HL-60 (cell line): ENCODE measurements around the gene EPHB2.

Source experiments
- DNase-seq, 2 experiments: peaks; one replicate each; pipeline ENCODE4 v3.0.0-alpha.2; 2010 to 2020; ENCODE audit warnings: low read depth in 1 of 2, low spot score in 1 of 2
- H3K27ac ChIP-seq: fragments of 250-450 bp; sonication (Bioruptor Pico); replicated peaks from 2 replicates; pipeline ENCODE4 v1.5.1; 2020; ENCODE audit warnings: mild to moderate bottlenecking, moderate library complexity
- H3K27me3 ChIP-seq: fragments of 250-450 bp; sonication (Bioruptor Pico); 2 replicates; pipeline ENCODE4 v1.5.1; 2021; ENCODE audit warnings: mild to moderate bottlenecking, moderate library complexity; ENCODE audit not compliant: insufficient read depth, poor library complexity, severe bottlenecking
- H3K4me3 ChIP-seq: replicated peaks from 2 replicates; pipeline ENCODE4 v1.5.1; 2011; ENCODE audit warnings: mild to moderate bottlenecking, control low read depth, low read length; ENCODE audit not compliant: insufficient read depth
- GABPA ChIP-seq: IDR thresholded peaks from 2 replicates; pipeline ENCODE4 v1.6.1; 2012; ENCODE audit warnings: low read depth
- POLR2AphosphoS5 ChIP-seq: IDR thresholded peaks from 2 replicates; pipeline ENCODE4 v1.6.1; 2012; ENCODE audit warnings: low read depth
- SPI1 ChIP-seq: IDR thresholded peaks from 2 replicates; pipeline ENCODE4 v1.6.1; 2012; ENCODE audit warnings: low read depth, mild to moderate bottlenecking, borderline replicate concordance
- TF ChIP-seq, protein P1 (sequence below): IDR thresholded peaks from one replicate; pipeline ENCODE4 v1.5.1; 2011; ENCODE audit warnings: low read length, control low read depth, inconsistent platforms; ENCODE audit not compliant: insufficient read depth
- TF ChIP-seq, protein P2 (sequence below): IDR thresholded peaks from 2 replicates; pipeline ENCODE4 v1.6.1; 2012; ENCODE audit warnings: low read depth; ENCODE audit not compliant: insufficient replicate concordance

EPHB2 gene

DNA sequence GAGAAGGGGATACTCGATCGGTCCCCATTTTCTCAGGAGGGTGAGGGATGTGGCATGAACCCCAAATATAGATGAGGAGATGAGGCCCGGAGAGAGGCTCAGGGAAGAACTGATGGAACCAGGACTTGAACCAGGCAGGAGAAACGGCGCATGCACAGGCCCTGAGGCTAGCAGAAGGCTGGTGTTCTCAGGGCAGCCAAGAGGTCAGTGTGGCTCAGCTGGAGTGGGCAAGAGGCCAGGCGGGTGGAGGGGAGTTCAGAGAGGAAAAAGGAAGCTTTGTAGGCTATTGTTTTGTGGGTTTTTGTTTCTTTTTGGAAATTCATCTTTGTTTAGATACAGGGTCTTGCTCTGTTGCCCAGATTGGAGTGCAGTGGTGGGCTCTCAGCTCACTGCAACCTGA lies 140.0 kb downstream of the EPHB2 start:
- TF ChIP-seq SPI1 (no peak), POLR2AphosphoS5 (no peak)
- no peak for DNase-seq
- no peaks in the 10 kb centered on the region for H3K27me3 ChIP-seq
- no peak overlapping the region for H3K4me3 ChIP-seq
- no peak overlapping the region for H3K27ac ChIP-seq

DNA sequence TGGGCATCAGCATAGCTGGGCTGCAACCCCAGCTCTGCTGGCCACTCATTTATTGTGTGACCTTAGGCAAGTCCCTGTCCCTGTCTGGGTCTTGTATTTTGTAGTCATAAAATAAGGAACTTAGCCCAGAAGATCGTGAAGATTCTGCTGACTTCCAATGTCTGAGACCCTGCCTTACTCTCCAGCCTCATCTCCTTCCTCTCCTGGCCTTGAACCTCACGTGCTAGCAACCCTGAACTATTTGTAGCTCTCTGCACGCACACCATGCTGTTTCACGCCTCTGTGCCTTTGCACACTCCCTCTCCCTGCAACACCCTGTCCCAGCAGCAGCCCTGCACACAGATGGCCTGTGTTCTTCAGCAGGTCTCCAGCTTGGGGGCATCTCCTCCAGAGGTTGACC lies 140.9 kb downstream of the EPHB2 start:
- Histone ChIP-seq H3K4me3 (no peak overlapping the region), H3K27ac (no peak overlapping the region), H3K27me3 (no peaks in the 10 kb centered on the region)
- TF ChIP-seq SPI1 (no peak), POLR2AphosphoS5 (no peak), GABPA (no peak)
- TF ChIP-seq, protein P1, sequence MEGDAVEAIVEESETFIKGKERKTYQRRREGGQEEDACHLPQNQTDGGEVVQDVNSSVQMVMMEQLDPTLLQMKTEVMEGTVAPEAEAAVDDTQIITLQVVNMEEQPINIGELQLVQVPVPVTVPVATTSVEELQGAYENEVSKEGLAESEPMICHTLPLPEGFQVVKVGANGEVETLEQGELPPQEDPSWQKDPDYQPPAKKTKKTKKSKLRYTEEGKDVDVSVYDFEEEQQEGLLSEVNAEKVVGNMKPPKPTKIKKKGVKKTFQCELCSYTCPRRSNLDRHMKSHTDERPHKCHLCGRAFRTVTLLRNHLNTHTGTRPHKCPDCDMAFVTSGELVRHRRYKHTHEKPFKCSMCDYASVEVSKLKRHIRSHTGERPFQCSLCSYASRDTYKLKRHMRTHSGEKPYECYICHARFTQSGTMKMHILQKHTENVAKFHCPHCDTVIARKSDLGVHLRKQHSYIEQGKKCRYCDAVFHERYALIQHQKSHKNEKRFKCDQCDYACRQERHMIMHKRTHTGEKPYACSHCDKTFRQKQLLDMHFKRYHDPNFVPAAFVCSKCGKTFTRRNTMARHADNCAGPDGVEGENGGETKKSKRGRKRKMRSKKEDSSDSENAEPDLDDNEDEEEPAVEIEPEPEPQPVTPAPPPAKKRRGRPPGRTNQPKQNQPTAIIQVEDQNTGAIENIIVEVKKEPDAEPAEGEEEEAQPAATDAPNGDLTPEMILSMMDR: no peak
- TF ChIP-seq, protein P2, sequence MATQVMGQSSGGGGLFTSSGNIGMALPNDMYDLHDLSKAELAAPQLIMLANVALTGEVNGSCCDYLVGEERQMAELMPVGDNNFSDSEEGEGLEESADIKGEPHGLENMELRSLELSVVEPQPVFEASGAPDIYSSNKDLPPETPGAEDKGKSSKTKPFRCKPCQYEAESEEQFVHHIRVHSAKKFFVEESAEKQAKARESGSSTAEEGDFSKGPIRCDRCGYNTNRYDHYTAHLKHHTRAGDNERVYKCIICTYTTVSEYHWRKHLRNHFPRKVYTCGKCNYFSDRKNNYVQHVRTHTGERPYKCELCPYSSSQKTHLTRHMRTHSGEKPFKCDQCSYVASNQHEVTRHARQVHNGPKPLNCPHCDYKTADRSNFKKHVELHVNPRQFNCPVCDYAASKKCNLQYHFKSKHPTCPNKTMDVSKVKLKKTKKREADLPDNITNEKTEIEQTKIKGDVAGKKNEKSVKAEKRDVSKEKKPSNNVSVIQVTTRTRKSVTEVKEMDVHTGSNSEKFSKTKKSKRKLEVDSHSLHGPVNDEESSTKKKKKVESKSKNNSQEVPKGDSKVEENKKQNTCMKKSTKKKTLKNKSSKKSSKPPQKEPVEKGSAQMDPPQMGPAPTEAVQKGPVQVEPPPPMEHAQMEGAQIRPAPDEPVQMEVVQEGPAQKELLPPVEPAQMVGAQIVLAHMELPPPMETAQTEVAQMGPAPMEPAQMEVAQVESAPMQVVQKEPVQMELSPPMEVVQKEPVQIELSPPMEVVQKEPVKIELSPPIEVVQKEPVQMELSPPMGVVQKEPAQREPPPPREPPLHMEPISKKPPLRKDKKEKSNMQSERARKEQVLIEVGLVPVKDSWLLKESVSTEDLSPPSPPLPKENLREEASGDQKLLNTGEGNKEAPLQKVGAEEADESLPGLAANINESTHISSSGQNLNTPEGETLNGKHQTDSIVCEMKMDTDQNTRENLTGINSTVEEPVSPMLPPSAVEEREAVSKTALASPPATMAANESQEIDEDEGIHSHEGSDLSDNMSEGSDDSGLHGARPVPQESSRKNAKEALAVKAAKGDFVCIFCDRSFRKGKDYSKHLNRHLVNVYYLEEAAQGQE: no peak
- DNase-seq: no peak

DNA sequence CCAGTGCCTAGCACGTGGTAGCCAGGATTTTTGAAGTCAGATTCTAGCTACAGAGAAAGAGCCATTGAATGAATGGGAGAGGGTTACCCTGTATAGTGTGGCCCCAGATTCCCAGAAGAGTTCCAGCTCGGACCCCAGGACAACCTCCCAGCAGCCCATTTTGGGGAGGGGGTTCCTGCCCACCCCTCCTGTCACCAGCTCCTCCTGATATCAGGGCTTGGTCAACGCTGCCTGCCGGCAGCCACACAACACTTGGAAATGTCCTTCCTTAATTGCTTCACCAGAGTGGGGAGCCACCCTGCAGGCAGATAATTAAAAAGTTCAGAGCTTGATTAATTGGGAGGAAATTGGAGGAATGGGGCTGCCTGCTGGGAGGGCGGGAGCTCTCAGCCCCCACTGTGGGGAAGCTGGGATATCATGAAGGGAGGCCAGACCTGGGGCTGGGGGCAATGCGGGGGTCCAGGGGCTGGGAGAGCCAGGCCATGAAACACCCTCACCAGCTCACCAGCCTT lies 141.6 kb downstream of the EPHB2 start:
- TF ChIP-seq, protein P1: no peak
- TF ChIP-seq GABPA (no peak), POLR2AphosphoS5 (no peak), SPI1 (no peak)
- TF ChIP-seq, protein P2: no peak
- Histone ChIP-seq H3K27me3 (no peaks in the 10 kb centered on the region), H3K27ac (no peak overlapping the region), H3K4me3 (no peak overlapping the region)
- DNase-seq: no peak

DNA sequence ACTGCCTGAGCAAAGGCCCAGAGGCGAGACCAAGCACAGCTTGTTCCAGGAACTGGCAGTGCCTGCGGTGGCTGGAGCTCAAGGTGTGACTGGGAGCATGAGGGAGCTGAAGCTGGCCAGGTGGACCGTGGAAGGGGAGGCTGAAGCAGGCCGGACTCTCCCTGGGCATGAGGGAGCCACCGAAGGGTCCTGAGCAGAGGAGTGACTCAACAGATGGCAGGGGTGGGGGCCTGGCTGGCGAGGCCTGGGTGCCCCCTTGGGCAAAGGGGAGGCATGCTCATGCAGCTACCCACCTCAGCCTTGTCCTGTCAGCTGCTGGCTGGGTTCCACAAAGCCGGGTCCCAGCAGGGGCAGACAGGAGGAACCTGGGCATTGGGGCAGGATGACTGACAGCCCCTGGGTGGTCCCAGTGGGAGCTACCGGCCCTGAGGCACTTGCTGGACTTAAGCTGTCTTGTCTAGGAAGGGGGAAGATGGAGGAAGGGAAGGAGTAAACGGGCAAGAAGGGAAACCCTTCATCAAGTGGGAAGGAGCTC lies 143.1 kb downstream of the EPHB2 start:
- Histone ChIP-seq H3K27ac (no peak overlapping the region), H3K27me3 (no peaks in the 10 kb centered on the region), H3K4me3 (no peak overlapping the region)
- no peak for DNase-seq
- no peak for TF ChIP-seq GABPA
- TF ChIP-seq POLR2AphosphoS5: no peak
- TF ChIP-seq, protein P1: no peak
- TF ChIP-seq, protein P2: no peak
- no peak for TF ChIP-seq SPI1
